Common myeloid progenitor, CD34-positive (primary cell): ENCODE data around the gene AUNIP.

ENCODE experiments used
- CTCF ChIA-PET: fragments of 350-600 bp; sonication (Branson Sonifier 250); formaldehyde crosslinking; loops from one replicate; lab custom pipeline; 2021; ENCODE audit warnings: antibody characterized with exemption; lab: Charles Lee
- POLR2A ChIA-PET: fragments of 350-600 bp; sonication (Branson Sonifier 250); formaldehyde crosslinking; loops from one replicate; lab custom pipeline; 2021; ENCODE audit warnings: antibody characterized with exemption; lab: Charles Lee
- DNase-seq, 3 donors: peaks; one replicate each; pipeline versions ENCODE4 v3.0.0 to v3.0.0-alpha.2; 2013
- H3K27ac ChIP-seq, 2 experiments: 1 replicate in 1 of 2; 2 replicates in 1 of 2; pipeline ENCODE4 v1.7.0; 2013; ENCODE audit warnings: inconsistent platforms in 2 of 2, low read length in 2 of 2, mild to moderate bottlenecking in 2 of 2, low read depth in 1 of 2, moderate library complexity in 1 of 2; ENCODE audit not compliant: severe bottlenecking in 2 of 2, insufficient read depth in 1 of 2, poor library complexity in 1 of 2
- H3K27me3 ChIP-seq, 5 experiments: replicated peaks in 2 of 5; 1 replicate in 3 of 5; 2 replicates in 2 of 5; pipeline versions ENCODE4 v1.6.1 to v1.7.0; 2013; ENCODE audit warnings: low read length in 4 of 5, mild to moderate bottlenecking in 2 of 5, moderate library complexity in 2 of 5, inconsistent platforms in 1 of 5; ENCODE audit not compliant: insufficient read depth in 5 of 5, control insufficient read depth in 4 of 5
- H3K36me3 ChIP-seq, 4 experiments: 1 replicate in 2 of 4; 2 replicates in 2 of 4; pipeline versions ENCODE4 v1.6.1 to v1.7.0; 2013; ENCODE audit warnings: low read length in 3 of 4, control low read depth in 1 of 4, mild to moderate bottlenecking in 1 of 4; ENCODE audit not compliant: control insufficient read depth in 4 of 4, insufficient read depth in 4 of 4
- H3K4me1 ChIP-seq, 4 experiments: 1 replicate in 3 of 4; 2 replicates in 1 of 4; pipeline versions ENCODE4 v1.6.1 to v1.7.1; 2013; ENCODE audit warnings: low read length in 3 of 4, mild to moderate bottlenecking in 3 of 4, control low read depth in 1 of 4, inconsistent platforms in 1 of 4, moderate library complexity in 1 of 4; ENCODE audit not compliant: control insufficient read depth in 4 of 4, insufficient read depth in 4 of 4; ENCODE audit errors: control extremely low read depth in 1 of 4
- H3K4me3 ChIP-seq, 7 experiments: 1 replicate in 4 of 7; 2 replicates in 3 of 7; pipeline versions ENCODE4 v1.5.1 to v1.7.0; 2013; ENCODE audit warnings: mild to moderate bottlenecking in 7 of 7, low read length in 6 of 7, moderate library complexity in 6 of 7, inconsistent platforms in 2 of 7, low read depth in 2 of 7, control low read depth in 1 of 7; ENCODE audit not compliant: insufficient read depth in 4 of 7, control insufficient read depth in 1 of 7; ENCODE audit errors: extremely low read depth in 1 of 7
- H3K9me3 ChIP-seq, 5 experiments: 1 replicate in 4 of 5; 2 replicates in 1 of 5; pipeline versions ENCODE4 v1.6.1 to v1.7.1; 2013; ENCODE audit warnings: low read length in 4 of 5, mild to moderate bottlenecking in 2 of 5, inconsistent platforms in 1 of 5, low read depth in 1 of 5, moderate library complexity in 1 of 5; ENCODE audit not compliant: control insufficient read depth in 4 of 5, insufficient read depth in 2 of 5; ENCODE audit errors: control extremely low read depth in 1 of 5
- WGBS: methylation state at CpG from one replicate; pipeline ENCODE4 v1.1.5; 2013; ENCODE audit not compliant: insufficient coverage; 5-methylcytosine and 5-hydroxymethylcytosine counted together

The AUNIP gene

GRCh38 chr1:25792115-25792514 lies 67.1 kb downstream of the AUNIP start:
- CTCF ChIA-PET: interaction anchor here (0.9 to 1.4 kb wide), 7 partner anchors 12 to 200 kb away, joined by 3 to 5 read pairs (median 4); no protein-coding TSS in a partner anchor
- no peak overlapping the region for H3K4me3 ChIP-seq
- no peak for DNase-seq
- H3K4me1 ChIP-seq: peaks cover 0 to 7% (median 5%) of the 10 kb centered on the region in 4 experiments
- no peak overlapping the region for H3K27ac ChIP-seq
- H3K27me3 ChIP-seq: no peaks in the 10 kb centered on the region
- H3K9me3 ChIP-seq: no peaks in the 10 kb centered on the region
- WGBS: 67% methylated on average over 3 of the region's 4 CpGs
- H3K36me3 ChIP-seq: no peaks in the 10 kb centered on the region
- POLR2A ChIA-PET: interaction anchor here (0.5 kb wide), 1 partner anchor 100 kb away, joined by 3 read pairs; no protein-coding TSS in a partner anchor

- no peak overlapping the region for H3K27ac ChIP-seq
- POLR2A ChIA-PET: no interaction called here
- no peaks in the 10 kb centered on the region for H3K4me1 ChIP-seq
- CTCF ChIA-PET: interaction anchor here (1.2 to 2.3 kb wide), 2 partner anchors 11 to 19 kb away, joined by 3 to 5 read pairs; no protein-coding TSS in a partner anchor
- no peak overlapping the region for H3K4me3 ChIP-seq
- H3K9me3 ChIP-seq: no peaks in the 10 kb centered on the region
- H3K27me3 ChIP-seq: no peaks in the 10 kb centered on the region
- 90% methylated on average over 5 of the region's 6 CpGs for WGBS
- DNase-seq: no peak
- H3K36me3 ChIP-seq: no peaks in the 10 kb centered on the region
Observed at GRCh38 chr1:25790472-25790871, 68.8 kb downstream of the AUNIP start.

- H3K4me3 ChIP-seq: no peak overlapping the region
- no peaks in the 10 kb centered on the region for H3K27me3 ChIP-seq
- POLR2A ChIA-PET: interaction anchor here (0.6 kb wide), 1 partner anchor 358 kb away, joined by 3 read pairs; no protein-coding TSS in a partner anchor
- no peaks in the 10 kb centered on the region for H3K9me3 ChIP-seq
- DNase-seq: no peak
- CTCF ChIA-PET: interaction anchor here (0.8 to 1.6 kb wide), 11 partner anchors 8 to 214 kb away, joined by 3 to 7 read pairs (median 3); no protein-coding TSS in a partner anchor
- H3K36me3 ChIP-seq: no peaks in the 10 kb centered on the region
- H3K4me1 ChIP-seq: peaks cover 0 to 12% (median 3%) of the 10 kb centered on the region in 4 experiments
- H3K27ac ChIP-seq: no peak overlapping the region
- 92% methylated on average over 5 of the region's 5 CpGs for WGBS
Observed at GRCh38 chr1:25787760-25788166, 71.5 kb downstream of the AUNIP start.

- H3K36me3 ChIP-seq: no peaks in the 10 kb centered on the region
- no peak overlapping the region for H3K27ac ChIP-seq
- DNase-seq: no peak
- peaks cover 0 to 16% (median 3%) of the 10 kb centered on the region in 4 experiments for H3K4me1 ChIP-seq
- H3K4me3 ChIP-seq: no peak overlapping the region
- WGBS: 91% methylated on average over 8 of the region's 11 CpGs
- H3K9me3 ChIP-seq: no peaks in the 10 kb centered on the region
- no peaks in the 10 kb centered on the region for H3K27me3 ChIP-seq
- ChIA-PET POLR2A (interaction anchor here (0.6 kb wide), 1 partner anchor 357 kb away, joined by 3 read pairs; no protein-coding TSS in a partner anchor), CTCF (interaction anchor here (0.8 to 1.6 kb wide), 9 partner anchors 8 to 177 kb away, joined by 3 to 7 read pairs (median 3); no protein-coding TSS in a partner anchor)
Observed at GRCh38 chr1:25786887-25787759, 72.1 kb downstream of the AUNIP start.

- Histone ChIP-seq H3K36me3 (no peaks in the 10 kb centered on the region), H3K4me1 (peaks cover 0 to 16% (median 3%) of the 10 kb centered on the region in 4 experiments), H3K27ac (no peak overlapping the region), H3K27me3 (no peaks in the 10 kb centered on the region), H3K4me3 (no peak overlapping the region), H3K9me3 (no peaks in the 10 kb centered on the region)
- no peak for DNase-seq
- CTCF ChIA-PET: interaction anchor here (0.9 to 1.3 kb wide), 2 partner anchors 10 to 88 kb away, joined by 3 to 6 read pairs; no protein-coding TSS in a partner anchor
- POLR2A ChIA-PET: interaction anchor here (0.6 kb wide), 1 partner anchor 340 kb away, joined by 7 read pairs; no protein-coding TSS in a partner anchor
- 89% methylated on average over 6 of the region's 10 CpGs for WGBS
Observed at GRCh38 chr1:25785333-25786067, 73.8 kb downstream of the AUNIP start.

- H3K36me3 ChIP-seq: no peaks in the 10 kb centered on the region
- no peaks in the 10 kb centered on the region for H3K27me3 ChIP-seq
- H3K27ac ChIP-seq: no peak overlapping the region
- peaks cover 0 to 16% (median 3%) of the 10 kb centered on the region in 4 experiments for H3K4me1 ChIP-seq
- ChIA-PET POLR2A (no interaction called here), CTCF (interaction anchor here (0.9 to 1.3 kb wide), 2 partner anchors 11 to 87 kb away, joined by 3 to 6 read pairs; no protein-coding TSS in a partner anchor)
- DNase-seq: no peak
- WGBS: 97% methylated on average over 9 of the region's 9 CpGs
- no peaks in the 10 kb centered on the region for H3K9me3 ChIP-seq
- no peak overlapping the region for H3K4me3 ChIP-seq
Observed at GRCh38 chr1:25784575-25785051, 74.6 kb downstream of the AUNIP start.
